CD4-positive, alpha-beta T cell (primary cell): ENCODE results near the gene TWF2. TPM values are rescaled to one million over a fixed set of nuclear protein-coding genes. Genes with fewer than 3 reads are reported as not detected.

Source experiments
- ATAC-seq: fragments of 200-7000 bp; cut with Tn5 transposase; one replicate; pipeline ENCODE4 v1.10.0; 2022; ENCODE audit warnings: mild to moderate bottlenecking; ENCODE audit not compliant: poor library complexity
- CTCF ChIA-PET: fragments of 350-600 bp; sonication (Branson Sonifier 250); formaldehyde crosslinking; loops from one replicate; lab custom pipeline; 2021; ENCODE audit warnings: antibody characterized with exemption, inconsistent platforms; lab: Charles Lee
- POLR2A ChIA-PET: fragments of 350-600 bp; sonication (Branson Sonifier 250); formaldehyde crosslinking; loops from one replicate; lab custom pipeline; 2021; ENCODE audit warnings: antibody characterized with exemption, inconsistent platforms; lab: Charles Lee
- DNase-seq, 14 experiments: peaks; one replicate each; pipeline ENCODE4 v3.0.0-alpha.2; 2013 to 2020; ENCODE audit warnings: mixed read lengths in 2 of 14
- H3K27ac ChIP-seq, 2 donors: one replicate each; pipeline versions ENCODE4 v1.5.1 to v1.7.0; 2013; ENCODE audit warnings: low read length in 2 of 2, low read depth in 1 of 2, mild to moderate bottlenecking in 1 of 2
- H3K27me3 ChIP-seq, 2 experiments: 1 replicate in 1 of 2; 2 replicates in 1 of 2; pipeline versions ENCODE4 v1.6.1 to v1.7.0; 2013; ENCODE audit warnings: low read length in 2 of 2, control low read depth in 1 of 2, mild to moderate bottlenecking in 1 of 2, moderate library complexity in 1 of 2; ENCODE audit not compliant: insufficient read depth in 2 of 2, control insufficient read depth in 1 of 2
- H3K36me3 ChIP-seq: one replicate; pipeline ENCODE4 v1.6.1; 2013; ENCODE audit warnings: low read length, control low read depth; ENCODE audit not compliant: insufficient read depth
- H3K4me1 ChIP-seq: one replicate; pipeline ENCODE4 v1.6.1; 2013; ENCODE audit warnings: low read length, control low read depth; ENCODE audit not compliant: insufficient read depth
- H3K4me3 ChIP-seq: one replicate; pipeline ENCODE4 v1.5.1; 2013; ENCODE audit warnings: mild to moderate bottlenecking, low read length, moderate library complexity
- H3K9me3 ChIP-seq, 2 experiments: 1 replicate in 1 of 2; 2 replicates in 1 of 2; pipeline versions ENCODE4 v1.6.1 to v1.7.0; 2013; ENCODE audit warnings: low read length in 2 of 2, mild to moderate bottlenecking in 2 of 2, control low read depth in 1 of 2, moderate library complexity in 1 of 2; ENCODE audit not compliant: control insufficient read depth in 1 of 2, insufficient read depth in 1 of 2
- H3K27ac Mint-ChIP-seq: one replicate; pipeline ENCODE4 v1.8.0; 2020; ENCODE audit warnings: mixed read lengths
- H3K27me3 Mint-ChIP-seq: one replicate; pipeline ENCODE4 v1.8.0; 2021; ENCODE audit warnings: mixed read lengths
- H3K36me3 Mint-ChIP-seq: one replicate; pipeline ENCODE4 v1.8.0; 2021; ENCODE audit warnings: low read depth, mixed read lengths
- H3K4me1 Mint-ChIP-seq: one replicate; pipeline ENCODE4 v1.8.0; 2021; ENCODE audit warnings: low read depth, mixed read lengths
- H3K4me3 Mint-ChIP-seq: one replicate; pipeline ENCODE4 v1.8.0; 2020; ENCODE audit warnings: mild to moderate bottlenecking, mixed read lengths
- H3K9me3 Mint-ChIP-seq: one replicate; pipeline ENCODE4 v1.8.0; 2020; ENCODE audit warnings: mixed read lengths
- intact Hi-C, 2 experiments: fragments of 100-400 bp; cut with DNase I in 1 of 2; cut with micrococcal nuclease in 1 of 2; formaldehyde crosslinking; loops; one replicate each; pipeline versions ENCODE4 v1.15.1 to v1.9.0; 2023 to 2025; cut with DNase I, micrococcal nuclease
- total RNA-seq, 174 experiments: library from RNA in 2 of 174; stranded (reverse) in 2 of 174; gene quantifications; one replicate each; pipeline ENCODE4 v1.2.3 and lab custom pipeline; 2021 to 2026
- TF ChIP-seq, protein P1 (sequence below): fragments of 200-600 bp; IDR thresholded peaks from one replicate; pipeline ENCODE4 v1.8.0; 2022; ENCODE audit warnings: antibody characterized with exemption, mild to moderate bottlenecking

The TWF2 gene
- total RNA-seq, 2 experiments from 2014 or later, result 17.4 to 21.7 TPM

- Histone ChIP-seq H3K9me3 (no peaks in the 10 kb centered on the region), H3K27me3 (no peaks in the 10 kb centered on the region), H3K36me3 (no peaks in the 10 kb centered on the region), H3K4me3 (no peak overlapping the region), H3K27ac (no peak overlapping the region), H3K4me1 (peaks cover 16% of the 10 kb centered on the region)
- ChIA-PET POLR2A (no interaction called here), CTCF (interaction anchor here (0.6 kb wide), 1 partner anchor 178 kb away, joined by 3 read pairs; no protein-coding TSS in a partner anchor)
- Mint-ChIP-seq H3K27ac (no peak overlapping the region), H3K36me3 (no peaks in the 10 kb centered on the region), H3K27me3 (no peaks in the 10 kb centered on the region), H3K9me3 (no peaks in the 10 kb centered on the region), H3K4me1 (no peaks in the 10 kb centered on the region), H3K4me3 (no peak overlapping the region)
- TF ChIP-seq, protein P1, sequence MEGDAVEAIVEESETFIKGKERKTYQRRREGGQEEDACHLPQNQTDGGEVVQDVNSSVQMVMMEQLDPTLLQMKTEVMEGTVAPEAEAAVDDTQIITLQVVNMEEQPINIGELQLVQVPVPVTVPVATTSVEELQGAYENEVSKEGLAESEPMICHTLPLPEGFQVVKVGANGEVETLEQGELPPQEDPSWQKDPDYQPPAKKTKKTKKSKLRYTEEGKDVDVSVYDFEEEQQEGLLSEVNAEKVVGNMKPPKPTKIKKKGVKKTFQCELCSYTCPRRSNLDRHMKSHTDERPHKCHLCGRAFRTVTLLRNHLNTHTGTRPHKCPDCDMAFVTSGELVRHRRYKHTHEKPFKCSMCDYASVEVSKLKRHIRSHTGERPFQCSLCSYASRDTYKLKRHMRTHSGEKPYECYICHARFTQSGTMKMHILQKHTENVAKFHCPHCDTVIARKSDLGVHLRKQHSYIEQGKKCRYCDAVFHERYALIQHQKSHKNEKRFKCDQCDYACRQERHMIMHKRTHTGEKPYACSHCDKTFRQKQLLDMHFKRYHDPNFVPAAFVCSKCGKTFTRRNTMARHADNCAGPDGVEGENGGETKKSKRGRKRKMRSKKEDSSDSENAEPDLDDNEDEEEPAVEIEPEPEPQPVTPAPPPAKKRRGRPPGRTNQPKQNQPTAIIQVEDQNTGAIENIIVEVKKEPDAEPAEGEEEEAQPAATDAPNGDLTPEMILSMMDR, result no peak
- intact Hi-C loops, result no loop called here
- ATAC-seq (no peak), DNase-seq (no peak)
These were observed 53.1 kb downstream of the TWF2 start for GRCh38 chr3:52185837-52186236.

- ChIA-PET CTCF (no interaction called here), POLR2A (no interaction called here)
- intact Hi-C loops, result no loop called here
- Mint-ChIP-seq H3K27ac (no peak overlapping the region), H3K27me3 (no peaks in the 10 kb centered on the region), H3K9me3 (no peaks in the 10 kb centered on the region), H3K4me1 (no peaks in the 10 kb centered on the region), H3K36me3 (no peaks in the 10 kb centered on the region), H3K4me3 (no peak overlapping the region)
- H3K27ac ChIP-seq, result no peak overlapping the region
- peaks cover 16% of the 10 kb centered on the region for H3K4me1 ChIP-seq
- H3K9me3 ChIP-seq, result no peaks in the 10 kb centered on the region
- ATAC-seq, result no peak
- DNase-seq, result no peak
- no peaks in the 10 kb centered on the region for H3K36me3 ChIP-seq
- TF ChIP-seq, protein P1, result no peak
- no peaks in the 10 kb centered on the region for H3K27me3 ChIP-seq
- H3K4me3 ChIP-seq, result no peak overlapping the region
These were observed 53.6 kb downstream of the TWF2 start for GRCh38 chr3:52185311-52185710.

GRCh38 chr3:52184690-52185089 is 54.3 kb downstream of the TWF2 start:
- no peaks in the 10 kb centered on the region for H3K9me3 Mint-ChIP-seq

More at GRCh38 chr3:52184690-52185089, 54.3 kb downstream of the TWF2 start:
- H3K4me3 ChIP-seq, result no peak overlapping the region
- no peaks in the 10 kb centered on the region for H3K9me3 ChIP-seq
- Mint-ChIP-seq H3K27me3 (no peaks in the 10 kb centered on the region), H3K27ac (no peak overlapping the region), H3K4me3 (no peak overlapping the region), H3K36me3 (no peaks in the 10 kb centered on the region), H3K4me1 (no peaks in the 10 kb centered on the region)
- no peaks in the 10 kb centered on the region for H3K36me3 ChIP-seq
- CTCF ChIA-PET, result no interaction called here
- POLR2A ChIA-PET, result no interaction called here
- peaks cover 16% of the 10 kb centered on the region for H3K4me1 ChIP-seq
- ATAC-seq (no peak), DNase-seq (no peak)
- no peaks in the 10 kb centered on the region for H3K27me3 ChIP-seq
- TF ChIP-seq, protein P1, result no peak
- intact Hi-C loops, result no loop called here
- no peak overlapping the region for H3K27ac ChIP-seq
